HuH-7.5 (cell line): ENCODE results near the gene CDHR1.
"Not testable (repeated sequence)": the region's sequence is repeated elsewhere in the genome, so short reads cannot be mapped to it uniquely, and the experiment has no call there.

Experiments
- DNase-seq: peaks from one replicate; pipeline ENCODE4 v3.0.0; 2011; ENCODE audit warnings: low spot score

The CDHR1 gene

GRCh38 chr10:84194424-84195043, at the start of gene CDHR1:
Gene CDHR1, plus strand, starts transcription at chr10:84194537. Its CDS starts 224 bp downstream, at chr10:84194761.
- no peak for DNase-seq

DNA sequence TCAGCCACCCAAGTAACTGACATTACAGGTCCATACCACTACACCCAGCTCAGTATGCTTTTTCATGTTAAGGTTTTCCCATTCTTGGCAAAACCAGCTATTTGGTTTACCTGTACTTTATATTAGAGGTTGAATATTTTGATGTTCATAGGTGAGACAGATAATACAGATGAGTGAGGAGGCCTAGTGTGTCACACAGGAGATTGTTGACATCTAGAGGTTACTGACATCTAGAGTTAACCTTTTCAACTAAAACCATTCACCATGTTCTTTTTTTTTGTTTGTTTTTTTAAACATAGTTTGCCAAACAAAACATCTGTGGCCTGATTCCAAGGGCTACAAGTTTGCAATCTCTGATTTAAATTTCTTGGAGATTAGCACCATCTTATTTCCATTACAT, 47.0 kb upstream of the CDHR1 start:
- no peak for DNase-seq

GRCh38 chr10:84148006-84148597, 46.2 kb upstream of the CDHR1 start:
- not testable (repeated sequence) for DNase-seq

DNA sequence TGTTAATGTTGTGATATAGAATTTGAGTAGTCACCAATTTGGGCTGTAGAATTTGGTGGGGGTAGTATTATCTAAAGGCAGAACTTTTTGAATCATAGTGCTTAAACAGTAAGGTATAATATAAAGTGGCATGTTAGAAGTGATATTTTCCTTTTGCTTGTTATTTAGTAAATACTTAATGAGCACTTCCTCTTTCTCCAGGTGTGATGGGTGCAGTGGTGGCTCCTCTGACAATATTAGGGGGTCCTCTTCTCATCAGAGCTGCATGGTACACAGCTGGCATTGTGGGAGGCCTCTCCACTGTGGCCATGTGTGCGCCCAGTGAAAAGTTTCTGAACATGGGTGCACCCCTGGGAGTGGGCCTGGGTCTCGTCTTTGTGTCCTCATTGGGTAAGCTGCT, 44.5 kb upstream of the CDHR1 start:
- DNase-seq, result no peak

- DNase-seq, result no peak
These were observed 41.6 kb upstream of the CDHR1 start for GRCh38 chr10:84152769-84153168.

- no peak for DNase-seq
These were observed 38.8 kb upstream of the CDHR1 start for GRCh38 chr10:84155521-84155920.

DNA sequence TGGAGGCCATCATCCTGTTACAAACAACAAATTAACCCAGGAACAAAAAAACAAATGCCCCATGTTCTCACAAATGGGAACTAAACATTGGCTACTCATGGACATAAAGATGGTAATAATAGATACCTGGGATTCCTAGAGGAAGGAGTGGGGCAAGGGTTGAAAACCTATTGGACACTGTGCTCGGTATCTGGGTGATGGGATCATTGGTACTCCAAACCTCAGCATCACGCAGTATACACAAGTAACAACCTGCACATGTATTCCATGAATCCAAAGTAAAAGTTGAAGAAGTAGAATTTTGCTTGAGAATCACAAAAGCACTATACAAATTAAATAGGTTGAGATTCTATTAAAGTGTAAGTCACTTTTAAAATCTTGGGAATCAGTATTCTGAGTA, 38.3 kb upstream of the CDHR1 start:
- DNase-seq, result no peak

DNA sequence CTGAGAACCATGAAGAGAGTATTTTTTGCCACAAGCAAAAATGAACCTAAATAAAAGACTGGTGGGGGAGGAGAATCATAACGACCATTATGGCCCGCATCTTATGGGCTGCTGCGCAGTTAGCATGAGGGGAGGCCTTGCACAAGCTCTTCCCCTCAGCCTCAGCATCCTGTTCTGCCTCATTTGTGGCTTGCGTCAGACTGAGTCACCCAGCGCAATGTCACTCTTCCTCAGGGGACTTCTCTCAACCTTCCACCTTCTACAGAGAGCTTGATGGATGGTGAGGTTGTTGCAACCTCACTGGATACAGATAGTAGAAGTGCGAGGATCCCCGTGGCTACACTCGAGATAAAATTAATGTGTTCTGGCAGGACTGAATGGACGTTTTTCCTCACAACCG, 37.6 kb upstream of the CDHR1 start:
- DNase-seq, result no peak

GRCh38 chr10:84158061-84158460, 36.3 kb upstream of the CDHR1 start:
- no peak for DNase-seq

DNA sequence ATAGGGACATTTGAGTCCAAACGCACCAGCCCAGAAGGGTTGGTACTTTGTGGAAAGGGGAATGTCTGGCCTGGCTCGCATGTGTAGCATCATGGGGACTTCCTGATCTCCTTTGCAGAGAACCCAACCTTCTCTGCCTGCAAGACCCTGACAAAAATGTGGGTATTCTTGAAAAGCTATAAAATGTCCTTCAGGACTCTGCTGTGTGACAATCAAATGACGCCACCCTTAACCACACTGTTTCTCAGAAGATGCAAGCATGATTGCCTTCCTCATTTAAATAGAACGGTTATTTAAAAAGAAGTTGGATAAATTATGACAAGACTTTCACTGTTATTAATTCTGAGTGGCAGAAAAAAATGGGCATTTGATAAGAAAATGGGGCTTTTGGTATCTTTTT, 35.8 kb upstream of the CDHR1 start:
- no peak for DNase-seq

- DNase-seq, result no peak
These were observed 35.2 kb upstream of the CDHR1 start for GRCh38 chr10:84159076-84159685.

DNA sequence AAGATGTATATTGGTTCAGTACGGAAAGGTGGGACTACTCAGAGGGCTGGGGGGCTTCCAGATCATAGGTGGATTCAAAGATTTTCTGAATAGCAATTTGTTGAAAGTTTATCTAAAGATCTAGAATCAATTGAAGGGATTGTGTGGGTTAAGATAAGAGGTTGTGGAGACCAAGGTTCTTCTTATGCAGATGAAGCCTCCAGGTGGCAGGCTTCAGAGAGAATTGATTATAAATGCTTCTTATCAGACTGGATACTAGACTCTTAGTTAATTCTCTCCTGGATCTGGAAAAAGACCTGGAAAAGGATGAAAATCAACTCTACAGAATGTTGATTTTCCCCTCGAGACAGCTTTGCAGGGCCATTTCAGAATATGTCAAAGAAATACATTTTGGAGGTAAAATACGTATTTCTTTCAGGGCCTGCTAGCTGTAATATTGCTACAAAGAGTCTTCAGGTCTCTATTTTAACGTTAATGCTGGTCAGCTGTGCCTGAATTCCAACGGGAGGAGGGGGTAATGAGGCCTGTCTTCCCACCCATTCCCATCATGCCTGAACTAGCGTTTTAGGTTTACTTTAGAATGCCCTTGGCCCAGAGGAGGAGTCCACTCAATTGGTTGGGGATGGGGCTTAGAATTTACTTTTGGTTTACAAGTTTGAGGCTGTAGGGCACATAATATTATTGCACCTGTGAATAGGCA, 33.5 kb upstream of the CDHR1 start:
- DNase-seq, result no peak

- DNase-seq, result no peak
These were observed 30.3 kb upstream of the CDHR1 start for GRCh38 chr10:84163996-84164395.

- DNase-seq, result no peak
These were observed 29.9 kb upstream of the CDHR1 start for GRCh38 chr10:84164442-84164841.

DNA sequence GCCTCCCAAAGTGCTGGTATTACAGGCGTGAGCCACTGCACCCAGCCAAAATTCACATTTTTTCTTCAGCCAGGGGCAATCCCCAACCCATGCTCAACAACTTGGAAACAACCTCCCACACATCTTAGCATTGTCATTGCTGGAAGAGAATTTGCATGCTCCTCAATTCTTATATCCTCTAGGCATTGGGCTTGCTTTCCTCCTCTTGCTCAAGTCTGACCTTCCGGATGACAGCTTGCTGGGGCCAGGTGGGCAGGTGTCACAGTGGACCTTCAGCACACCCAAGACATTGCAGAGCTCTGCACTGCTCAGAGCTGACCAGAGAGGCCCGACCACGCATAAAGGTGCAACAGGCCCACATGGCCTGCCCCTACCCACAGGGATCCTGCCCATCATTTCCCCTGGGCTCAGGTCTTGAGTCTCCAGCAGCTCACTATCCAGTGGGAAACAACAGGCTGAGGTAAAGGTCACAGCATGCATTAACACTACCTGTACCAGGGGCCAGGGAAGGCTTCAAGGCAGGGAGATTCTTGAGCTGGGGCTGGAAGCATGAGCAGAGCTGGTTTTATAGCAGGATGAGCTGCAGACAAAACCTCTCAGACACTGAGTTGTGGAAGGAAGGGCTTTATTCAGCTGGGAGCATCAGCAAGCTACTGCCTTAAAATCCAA, 27.6 kb upstream of the CDHR1 start:
- no peak for DNase-seq

DNA sequence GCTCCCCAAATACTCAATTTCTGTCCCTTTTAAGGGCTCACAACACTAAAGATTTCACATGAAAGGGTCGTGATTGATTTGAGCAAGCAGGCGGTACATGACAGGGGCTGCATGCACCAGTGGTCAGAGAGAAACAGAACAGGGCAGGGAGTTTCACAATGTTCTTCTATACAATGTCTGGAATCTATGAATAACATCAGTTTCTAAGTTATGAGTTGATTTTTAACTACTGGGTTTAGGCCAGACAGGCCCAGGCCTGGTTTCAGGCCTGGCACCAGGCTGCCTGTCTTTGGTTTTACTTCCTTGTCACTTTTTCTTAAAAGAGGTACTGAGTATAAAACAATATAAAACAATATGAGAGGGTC, 27.1 kb upstream of the CDHR1 start:
- DNase-seq, result not testable (repeated sequence)

GRCh38 chr10:84168382-84168781, 26.0 kb upstream of the CDHR1 start:
- DNase-seq, result not testable (repeated sequence)

DNA sequence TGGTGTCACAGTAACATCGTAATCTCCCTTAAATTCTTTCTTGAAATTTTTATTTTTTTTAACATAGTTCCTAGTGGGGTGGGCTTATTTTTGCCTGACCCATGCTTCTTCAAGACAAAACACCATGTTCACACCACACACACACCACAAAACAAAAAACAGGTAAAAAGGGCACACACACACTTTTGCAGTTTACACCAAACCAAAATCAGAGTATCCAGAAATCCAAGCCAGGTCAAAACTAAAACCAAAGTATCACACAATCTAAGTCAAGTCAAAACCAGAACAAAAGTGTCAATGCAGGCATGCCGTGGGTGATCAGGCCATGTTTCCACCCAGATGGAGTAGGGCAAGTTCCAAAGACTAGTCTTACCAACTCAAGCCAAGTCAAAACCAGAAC, 23.1 kb upstream of the CDHR1 start:
- DNase-seq, result not testable (repeated sequence)

GRCh38 chr10:84171700-84172466, 22.5 kb upstream of the CDHR1 start:
- not testable (repeated sequence) for DNase-seq

DNA sequence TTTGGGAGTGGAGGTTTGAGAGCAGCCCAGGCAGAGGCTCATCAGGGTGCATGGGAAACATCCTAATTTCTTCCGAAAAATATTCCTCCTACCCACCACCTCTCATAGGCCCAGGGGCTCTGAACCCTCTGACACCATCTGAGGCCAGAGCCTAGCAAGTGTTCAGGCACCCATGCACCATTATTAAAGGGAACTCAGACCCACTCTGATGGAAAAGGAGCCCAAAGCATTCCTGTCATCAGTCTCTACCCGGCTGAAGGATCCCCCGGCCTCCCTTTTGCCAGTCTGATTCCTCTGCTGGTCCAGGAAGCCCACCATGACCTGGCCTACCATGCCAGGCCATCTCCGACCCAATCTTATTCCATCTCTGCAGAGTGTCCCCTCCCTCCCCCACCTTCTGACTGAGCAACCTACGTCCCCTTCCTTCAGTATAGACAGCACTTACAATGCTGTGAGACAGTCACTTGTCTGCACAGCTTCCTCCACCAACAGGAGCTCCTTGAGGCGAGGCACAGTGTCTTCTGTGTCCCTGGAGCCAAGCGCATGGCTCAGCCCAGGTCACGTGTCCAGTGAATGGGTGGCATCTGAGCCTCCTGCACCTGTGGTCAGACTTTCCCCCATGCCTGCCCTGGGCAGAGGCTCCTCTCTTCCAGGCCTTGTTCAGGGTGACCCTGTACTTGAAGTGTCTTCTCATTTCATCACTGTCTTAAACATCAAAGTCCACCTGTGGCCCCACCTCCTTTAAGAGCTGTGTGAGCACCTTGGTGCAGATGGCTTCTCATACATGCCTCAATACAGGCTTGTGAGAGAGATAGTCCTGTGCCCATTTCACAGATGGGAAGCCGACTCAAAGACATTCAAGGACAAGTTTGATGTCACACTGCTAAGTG, 21.6 kb upstream of the CDHR1 start:
- DNase-seq, result no peak

DNA sequence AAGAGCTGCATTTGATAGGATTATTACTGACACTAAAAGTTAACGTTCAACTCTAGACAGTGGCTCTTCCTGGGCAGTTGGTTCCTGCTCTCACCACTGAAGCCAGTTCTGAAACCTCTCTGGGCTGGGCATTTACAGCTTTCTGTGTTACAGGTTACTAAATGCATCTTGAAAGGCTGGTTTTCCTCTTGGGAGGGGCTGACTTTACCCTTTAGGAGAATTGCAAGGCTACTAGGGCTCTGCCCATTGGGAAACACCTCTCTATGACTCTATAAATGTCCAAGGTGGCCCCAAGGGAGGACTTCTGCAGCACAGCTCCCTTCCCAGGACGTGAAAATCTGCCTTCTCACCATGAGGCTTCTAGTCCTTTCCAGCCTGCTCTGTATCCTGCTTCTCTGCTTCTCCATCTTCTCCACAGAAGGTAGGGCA, 20.8 kb upstream of the CDHR1 start, which contains the start of gene GPR15LG:
Gene GPR15LG (plus strand): TSS at position 301 of the 429 bp plus-strand sequence. CDS start 51 bp downstream, at position 352.
- DNase-seq, result no peak
